Occipital lobe (tissue), 2 donors: ENCODE data around the gene WDR27. TPM values are rescaled to one million over a fixed set of nuclear protein-coding genes. Genes with fewer than 3 reads are reported as not detected.

Experiments used
- DNase-seq: peaks from one replicate; lab custom pipeline; 2025; lab: John Stamatoyannopoulos, UW
- total RNA-seq: library from RNA; depleted of rRNA; stranded (reverse); fragments of >200 nt; gene quantifications from one replicate; pipeline ENCODE4 v1.2.3, GENCODE V29; 2014

The WDR27 gene
- total RNA-seq, 1 donor from 2014 or later: 31.5 TPM

- DNase-seq: no peak
Measured at GRCh38 chr6:169566319-169566718, 135.5 kb downstream of the WDR27 start.

DNA sequence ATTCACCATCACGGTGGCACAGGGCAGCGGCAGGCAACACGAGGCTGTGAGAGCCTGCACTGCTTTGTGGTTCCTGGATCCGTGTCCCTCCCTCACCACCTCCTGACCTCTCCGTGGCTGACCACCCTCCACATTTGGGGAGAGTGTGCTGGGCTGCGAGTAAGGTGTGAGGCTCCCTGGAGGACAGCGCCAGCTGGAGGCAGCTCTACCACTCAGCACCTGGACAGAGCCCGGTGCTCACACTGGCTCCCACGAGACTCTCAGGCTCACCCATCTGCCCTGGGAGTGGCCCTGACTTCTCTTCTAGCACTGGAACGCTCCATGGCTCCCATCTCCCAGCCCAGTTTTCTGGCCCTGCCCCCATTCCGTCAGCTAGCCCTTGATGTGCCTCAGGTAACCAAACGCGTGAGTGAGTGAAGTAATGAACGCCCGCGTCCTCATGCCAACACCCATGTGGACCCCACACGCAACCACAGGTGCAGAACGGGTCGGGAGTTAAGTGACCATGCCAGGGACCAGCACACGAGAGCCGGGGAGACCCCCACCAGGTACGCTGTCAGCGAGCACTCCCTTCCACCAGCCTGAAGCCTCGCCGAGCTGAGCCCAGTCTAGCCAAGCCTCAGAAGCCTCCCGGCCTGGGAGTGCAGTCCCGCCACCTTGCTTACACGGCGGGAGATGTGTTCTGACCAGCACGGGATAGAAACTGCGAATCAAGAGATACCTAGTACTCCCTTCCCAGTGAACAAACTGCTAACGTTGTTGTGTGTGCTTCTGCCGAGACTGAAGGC, 137.2 kb downstream of the WDR27 start:
- no peak for DNase-seq

DNA sequence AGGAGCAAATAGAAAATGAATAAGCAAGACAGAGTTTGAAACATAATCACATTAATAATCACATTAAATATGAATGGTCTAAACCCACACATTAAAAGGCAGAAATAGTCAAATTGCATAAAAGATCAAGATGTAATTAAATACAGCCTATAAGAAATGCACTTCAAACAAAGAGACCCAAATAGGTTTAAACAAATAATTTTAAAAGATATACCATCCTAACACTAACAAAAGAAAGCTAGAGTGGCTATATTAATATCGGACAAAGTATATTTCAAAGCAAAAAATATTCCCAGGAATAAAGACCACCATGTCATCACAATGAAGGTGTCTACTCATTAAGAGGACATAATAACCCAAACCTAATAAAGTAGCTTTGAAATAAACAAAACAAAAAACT, 140.2 kb downstream of the WDR27 start:
- DNase-seq: no peak

DNA sequence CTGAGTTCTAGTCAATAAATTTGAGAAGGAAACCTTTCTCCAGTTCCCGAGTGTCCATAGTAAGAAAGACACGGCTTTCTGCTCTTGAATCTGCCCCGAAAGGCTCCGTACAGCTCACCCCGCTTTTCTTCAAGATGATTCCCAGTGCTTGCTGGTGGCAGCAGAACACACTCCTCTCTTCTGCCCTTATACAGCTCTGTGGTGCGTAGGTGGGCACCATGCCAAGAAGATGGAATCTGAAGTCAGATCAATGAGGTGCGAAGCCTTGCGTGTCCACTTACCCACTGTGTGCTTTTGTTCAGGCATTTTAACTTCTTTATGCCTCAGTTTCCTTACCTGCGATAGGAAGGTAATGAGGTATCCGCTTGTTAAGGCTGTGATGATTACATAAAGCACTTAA, 142.2 kb downstream of the WDR27 start:
- no peak for DNase-seq

DNA sequence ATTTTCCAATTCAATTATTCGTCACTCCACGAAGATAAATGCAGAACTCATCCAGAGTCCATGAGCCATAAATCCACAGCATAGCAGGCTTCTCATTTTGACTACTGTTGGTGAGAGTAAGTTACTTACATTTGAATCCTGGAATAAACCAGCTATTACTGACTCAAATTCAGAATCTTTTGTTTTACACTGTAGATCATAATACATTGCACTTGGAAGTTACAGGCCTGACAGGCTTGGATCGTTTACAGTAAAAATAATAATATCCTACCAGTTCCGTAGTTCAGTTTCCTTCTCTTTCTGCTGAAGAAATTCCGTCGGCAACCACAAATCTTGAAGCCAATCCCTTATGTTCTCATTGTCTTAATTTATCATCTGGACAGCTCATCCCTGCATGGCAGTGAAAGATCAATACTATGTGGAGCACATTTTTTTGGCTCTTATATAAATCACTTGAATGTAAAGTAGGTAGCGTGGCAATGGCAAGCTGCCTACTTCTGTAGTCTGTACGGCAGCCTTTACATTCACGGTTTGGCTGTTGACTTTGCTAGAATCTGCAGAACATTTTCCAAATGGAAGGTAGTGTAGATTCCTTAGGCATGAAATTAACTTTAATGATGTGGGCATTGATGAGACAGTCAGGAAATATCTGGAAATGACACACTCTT, 142.9 kb downstream of the WDR27 start:
- DNase-seq: no peak

GRCh38 chr6:169558378-169558773, 143.5 kb downstream of the WDR27 start:
- DNase-seq: no peak

GRCh38 chr6:169557887-169558286, 143.9 kb downstream of the WDR27 start:
- no peak for DNase-seq

GRCh38 chr6:169556758-169557548, 144.9 kb downstream of the WDR27 start:
- no peak for DNase-seq

DNA sequence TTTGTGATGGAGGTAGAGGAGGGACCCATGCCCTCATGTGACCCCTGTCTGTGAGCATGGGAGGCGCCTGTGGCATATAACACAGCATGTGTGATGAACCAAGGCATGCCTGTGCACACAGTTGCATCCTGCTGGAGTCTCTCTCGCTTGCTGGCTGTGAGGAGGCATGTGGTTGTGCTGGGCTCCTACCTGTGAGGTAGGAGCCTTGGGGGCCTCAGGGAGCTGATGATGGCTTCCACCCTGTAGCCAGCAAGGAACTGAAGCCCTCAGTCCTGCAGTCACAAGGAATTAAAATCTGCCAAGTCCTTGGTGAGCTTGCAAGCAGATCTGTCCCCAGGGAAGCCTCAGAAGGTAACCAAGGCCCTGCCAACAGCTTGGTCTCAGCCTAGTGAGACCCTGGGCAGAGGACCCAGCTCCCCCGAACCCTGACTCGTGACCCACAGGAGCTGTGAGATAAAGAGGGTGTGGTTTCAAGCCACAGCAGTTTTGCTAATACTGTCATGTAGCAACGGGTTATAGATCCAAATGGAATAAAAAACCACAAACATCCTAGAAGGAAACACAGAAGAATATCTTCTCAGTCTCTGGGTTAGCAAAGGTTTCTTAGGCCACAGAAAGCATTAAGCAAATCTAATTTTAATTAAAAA, 145.7 kb downstream of the WDR27 start:
- no peak for DNase-seq

DNA sequence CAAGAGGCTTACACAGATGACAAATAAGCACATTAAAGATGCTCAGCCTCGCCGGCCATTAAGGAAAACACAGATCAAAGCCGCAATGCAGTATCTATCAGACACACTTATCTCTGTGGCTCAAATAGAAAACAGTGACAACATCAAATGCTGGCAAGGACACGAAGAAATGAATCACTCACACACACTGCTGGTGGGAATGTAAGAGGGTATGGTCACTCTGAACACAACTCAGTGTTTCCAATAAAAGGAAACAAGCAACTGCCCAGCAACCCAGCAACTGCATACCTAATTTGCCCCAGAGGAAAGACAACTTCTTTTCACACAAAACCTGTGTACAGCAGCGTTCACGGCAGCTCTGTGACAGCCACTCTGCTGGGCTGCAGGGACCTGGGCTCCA, 155.8 kb downstream of the WDR27 start:
- DNase-seq: no peak

GRCh38 chr6:169543704-169544103, 158.1 kb downstream of the WDR27 start:
- no peak for DNase-seq

GRCh38 chr6:169542491-169542890, 159.3 kb downstream of the WDR27 start:
- DNase-seq: no peak

GRCh38 chr6:169539176-169539897, 162.5 kb downstream of the WDR27 start:
- DNase-seq: no peak

DNA sequence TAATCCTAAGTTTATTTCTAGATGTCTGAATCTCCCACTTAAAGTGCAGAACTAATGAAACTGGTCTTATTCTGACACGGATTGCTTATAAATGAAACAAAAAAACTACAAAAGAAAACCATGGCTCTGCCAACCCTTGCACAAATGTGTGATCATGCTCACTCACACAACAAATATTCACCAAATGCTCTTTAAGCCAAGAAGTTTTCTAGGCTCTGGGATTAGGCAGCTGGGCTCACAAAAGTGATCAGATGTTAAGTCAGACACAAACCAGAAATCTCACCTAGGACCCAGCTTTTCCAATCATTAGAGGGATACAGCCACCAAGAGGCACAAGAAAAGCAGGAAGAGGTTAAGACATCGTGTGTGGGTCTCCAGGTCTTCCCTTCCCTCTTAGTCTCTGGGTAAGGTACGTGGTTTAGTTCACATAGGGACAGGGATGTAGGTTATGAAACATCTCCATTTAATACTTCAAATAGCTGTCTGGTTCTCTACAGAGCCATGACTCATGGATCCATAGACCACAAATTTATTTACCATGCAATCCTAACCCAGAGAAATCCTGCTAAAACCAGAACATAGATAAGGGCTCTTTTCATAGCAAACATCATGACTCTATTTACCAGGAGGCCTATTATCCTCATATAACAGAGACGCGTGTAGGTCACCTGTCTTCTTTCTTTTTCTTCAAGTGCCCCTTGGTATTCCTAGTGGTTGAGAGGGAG, 165.2 kb downstream of the WDR27 start:
- no peak for DNase-seq

DNA sequence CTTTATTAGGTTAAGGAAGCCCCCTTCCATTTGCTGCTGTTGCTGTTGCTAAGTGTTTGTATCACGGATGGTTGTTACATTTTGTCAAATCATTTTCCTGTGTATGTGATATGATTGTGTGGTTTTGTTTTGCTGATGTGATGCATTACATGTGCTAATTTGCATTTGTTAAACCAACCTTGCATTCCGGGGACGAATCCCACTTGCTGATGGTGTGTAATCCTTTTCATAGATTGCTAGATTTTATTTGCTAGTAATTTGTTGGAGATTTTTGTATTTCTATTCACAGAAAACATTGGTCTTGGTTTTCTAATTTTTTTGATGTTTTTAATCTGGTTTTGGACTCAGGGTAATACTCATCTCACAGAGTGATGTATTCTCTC, 167.8 kb downstream of the WDR27 start:
- no peak for DNase-seq

DNA sequence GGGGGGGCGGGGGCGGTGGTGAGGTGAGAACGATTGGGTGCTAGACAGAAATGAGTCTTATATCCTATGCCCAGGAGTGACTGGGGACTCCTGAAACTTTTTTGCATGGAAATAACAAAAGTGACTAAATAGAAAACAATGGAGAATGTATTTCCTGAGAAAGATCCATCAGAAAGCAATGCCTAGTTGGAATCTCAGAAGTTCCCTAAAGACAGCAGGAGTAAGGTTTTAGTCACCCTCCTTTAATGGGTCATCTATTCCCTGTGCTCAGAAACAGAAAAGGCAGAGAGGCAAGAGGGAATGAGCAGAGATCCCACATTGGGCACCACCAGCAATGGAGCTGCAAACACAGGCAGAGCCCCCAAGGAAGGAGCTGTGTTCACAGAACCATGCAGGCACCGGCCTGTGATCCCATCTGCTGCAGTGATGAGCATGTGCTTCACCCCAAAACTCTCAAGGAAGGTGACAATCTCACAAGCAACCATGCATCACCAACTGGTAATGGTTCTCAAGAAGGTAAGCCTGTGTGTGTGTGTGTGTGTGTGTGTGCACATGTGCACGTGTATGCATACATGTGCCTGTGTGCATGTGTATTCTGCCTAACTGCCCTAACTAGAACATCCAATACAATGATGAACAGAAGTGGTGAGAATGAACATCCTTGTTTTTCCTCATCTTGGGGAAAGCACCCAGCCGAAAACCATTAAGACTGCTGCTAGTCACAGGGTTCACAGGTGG, 168.4 kb downstream of the WDR27 start:
- DNase-seq: no peak

DNA sequence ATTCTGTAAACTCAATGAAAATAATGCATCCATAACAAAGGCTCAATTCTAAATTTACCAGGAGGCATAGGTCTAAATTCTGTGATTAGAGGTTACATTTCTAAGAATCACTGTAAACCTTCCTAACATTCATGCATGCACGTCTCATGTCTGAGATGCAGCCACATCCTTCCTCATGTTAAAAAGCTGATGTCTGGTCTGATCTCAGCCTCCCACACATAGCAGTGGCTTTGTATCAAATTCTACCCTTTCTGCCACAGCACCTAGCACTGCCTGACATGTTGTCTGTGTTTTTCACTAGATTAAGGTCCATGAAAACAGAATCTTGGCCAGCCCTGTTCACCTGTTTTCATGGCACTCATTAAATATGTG, 171.1 kb downstream of the WDR27 start:
- DNase-seq: no peak

DNA sequence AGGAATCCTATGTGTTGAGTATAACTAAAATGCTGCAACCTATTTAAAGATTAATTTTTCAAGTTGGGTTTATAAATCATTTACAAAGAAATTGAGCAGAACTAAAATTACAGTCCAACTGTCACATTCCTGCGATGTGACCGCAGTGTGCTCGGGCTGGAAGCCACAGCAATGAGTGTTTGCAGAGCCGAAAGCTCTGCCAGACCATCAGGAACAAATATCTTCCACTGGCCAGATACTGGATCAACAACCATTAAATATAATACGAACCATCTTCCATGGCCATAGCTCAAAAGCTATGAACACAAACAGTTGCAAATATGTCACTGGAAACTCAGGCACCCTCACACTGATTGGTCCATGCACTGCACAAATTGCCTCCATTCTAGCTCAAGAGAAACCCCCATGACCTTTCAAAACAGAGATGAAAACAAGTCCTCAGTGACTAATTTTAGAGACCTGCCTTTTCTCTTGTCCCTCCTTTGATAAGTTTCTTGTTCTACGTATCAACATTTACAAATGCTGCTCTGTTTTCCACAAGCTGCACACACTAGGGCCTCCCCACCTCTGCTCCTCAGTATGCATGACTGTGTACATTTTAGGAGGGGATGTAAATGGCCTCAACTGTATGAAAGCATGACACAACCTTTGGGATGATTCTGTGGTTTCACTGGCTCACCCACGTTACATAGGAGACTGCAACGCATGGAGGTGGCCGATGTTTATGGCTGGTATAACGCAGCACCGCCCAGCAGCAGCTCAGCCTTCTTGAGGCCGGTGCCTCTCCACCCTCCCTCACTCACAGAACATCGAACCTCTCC, 171.7 kb downstream of the WDR27 start:
- DNase-seq: no peak

GRCh38 chr6:169528755-169529154, 173.1 kb downstream of the WDR27 start:
- DNase-seq: no peak
